Neutrophil (primary cell): ENCODE measurements around the gene CBX7.

ENCODE experiments used
- H3K27ac ChIP-seq: fragments of 200-600 bp; sonication (generic); 2 replicates; pipeline ENCODE4 v1.5.1; 2016; ENCODE audit warnings: mild to moderate bottlenecking, moderate library complexity
- H3K27me3 ChIP-seq: fragments of 200-600 bp; sonication (generic); 2 replicates; pipeline ENCODE4 v1.6.0; 2016; ENCODE audit warnings: mild to moderate bottlenecking
- H3K36me3 ChIP-seq: fragments of 200-600 bp; sonication (generic); 2 replicates; pipeline ENCODE4 v1.5.1; 2017
- H3K4me1 ChIP-seq, 2 experiments: fragments of 200-600 bp in 1 of 2; sonication (generic) in 1 of 2; 1 replicate in 1 of 2; 2 replicates in 1 of 2; pipeline versions ENCODE4 v1.5.1 to v1.6.1; 2013 to 2016; ENCODE audit warnings: low read depth in 1 of 2, low read length in 1 of 2, mild to moderate bottlenecking in 1 of 2, moderate library complexity in 1 of 2; ENCODE audit not compliant: control insufficient read depth in 1 of 2, insufficient read depth in 1 of 2
- H3K4me3 ChIP-seq, 2 experiments: fragments of 200-600 bp in 1 of 2; sonication (generic) in 1 of 2; 1 replicate in 1 of 2; 2 replicates in 1 of 2; pipeline ENCODE4 v1.5.1; 2013 to 2016; ENCODE audit warnings: low read depth in 1 of 2, low read length in 1 of 2, mild to moderate bottlenecking in 1 of 2, moderate library complexity in 1 of 2
- H3K9me3 ChIP-seq: fragments of 200-600 bp; sonication (generic); 2 replicates; pipeline ENCODE4 v1.5.1; 2016
- TF ChIP-seq, protein P1 (sequence below): fragments of 200-600 bp; sonication (generic); IDR thresholded peaks from 2 replicates; pipeline ENCODE4 v1.5.1; 2016; ENCODE audit warnings: antibody characterized with exemption

CBX7 gene

DNA sequence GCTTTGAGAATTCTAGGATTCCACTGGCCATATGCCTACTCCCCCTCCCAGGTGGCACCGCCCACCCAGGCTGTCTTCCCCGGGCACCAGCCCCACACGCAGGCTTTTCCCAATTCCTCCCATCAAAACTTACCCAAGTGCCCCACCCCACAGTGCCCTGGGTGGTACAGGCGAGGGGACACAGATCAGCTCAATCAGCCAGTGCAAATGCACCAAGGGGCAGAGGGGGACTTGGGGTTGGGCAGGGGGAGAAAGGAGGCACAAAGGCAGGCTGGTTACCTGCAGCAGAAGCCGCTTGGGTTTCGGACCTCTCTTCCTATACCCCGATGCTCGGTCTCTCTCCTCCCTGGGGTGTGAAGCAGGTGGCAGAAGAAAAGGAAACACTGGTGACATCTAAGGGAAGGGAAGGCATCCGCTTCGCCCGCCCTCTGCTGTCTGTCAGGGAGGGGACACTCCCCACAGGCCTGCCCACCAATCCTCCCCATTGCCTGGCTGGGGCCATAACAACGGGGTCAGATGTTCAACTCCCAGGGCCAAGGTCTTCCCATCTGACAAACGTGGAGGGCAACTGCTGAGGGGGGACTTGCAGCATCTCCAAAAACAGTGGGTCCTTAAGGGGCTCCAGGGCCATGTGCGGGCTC lies 14.0 kb downstream of the CBX7 start:
- TF ChIP-seq, protein P1, sequence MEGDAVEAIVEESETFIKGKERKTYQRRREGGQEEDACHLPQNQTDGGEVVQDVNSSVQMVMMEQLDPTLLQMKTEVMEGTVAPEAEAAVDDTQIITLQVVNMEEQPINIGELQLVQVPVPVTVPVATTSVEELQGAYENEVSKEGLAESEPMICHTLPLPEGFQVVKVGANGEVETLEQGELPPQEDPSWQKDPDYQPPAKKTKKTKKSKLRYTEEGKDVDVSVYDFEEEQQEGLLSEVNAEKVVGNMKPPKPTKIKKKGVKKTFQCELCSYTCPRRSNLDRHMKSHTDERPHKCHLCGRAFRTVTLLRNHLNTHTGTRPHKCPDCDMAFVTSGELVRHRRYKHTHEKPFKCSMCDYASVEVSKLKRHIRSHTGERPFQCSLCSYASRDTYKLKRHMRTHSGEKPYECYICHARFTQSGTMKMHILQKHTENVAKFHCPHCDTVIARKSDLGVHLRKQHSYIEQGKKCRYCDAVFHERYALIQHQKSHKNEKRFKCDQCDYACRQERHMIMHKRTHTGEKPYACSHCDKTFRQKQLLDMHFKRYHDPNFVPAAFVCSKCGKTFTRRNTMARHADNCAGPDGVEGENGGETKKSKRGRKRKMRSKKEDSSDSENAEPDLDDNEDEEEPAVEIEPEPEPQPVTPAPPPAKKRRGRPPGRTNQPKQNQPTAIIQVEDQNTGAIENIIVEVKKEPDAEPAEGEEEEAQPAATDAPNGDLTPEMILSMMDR = no peak
- H3K4me3 ChIP-seq = no peak overlapping the region
- H3K9me3 ChIP-seq = no peaks in the 10 kb centered on the region
- no peaks in the 10 kb centered on the region for H3K4me1 ChIP-seq
- no peaks in the 10 kb centered on the region for H3K27me3 ChIP-seq
- peaks cover 43% of the 10 kb centered on the region for H3K36me3 ChIP-seq
- H3K27ac ChIP-seq = no peak overlapping the region

GRCh38 chr22:39136317-39136716 lies 16.2 kb downstream of the CBX7 start:
- TF ChIP-seq, protein P1 = no peak
- Histone ChIP-seq H3K4me3 (no peak overlapping the region), H3K27me3 (no peaks in the 10 kb centered on the region), H3K4me1 (no peaks in the 10 kb centered on the region), H3K27ac (no peak overlapping the region), H3K36me3 (peaks cover 57% of the 10 kb centered on the region), H3K9me3 (no peaks in the 10 kb centered on the region)

DNA sequence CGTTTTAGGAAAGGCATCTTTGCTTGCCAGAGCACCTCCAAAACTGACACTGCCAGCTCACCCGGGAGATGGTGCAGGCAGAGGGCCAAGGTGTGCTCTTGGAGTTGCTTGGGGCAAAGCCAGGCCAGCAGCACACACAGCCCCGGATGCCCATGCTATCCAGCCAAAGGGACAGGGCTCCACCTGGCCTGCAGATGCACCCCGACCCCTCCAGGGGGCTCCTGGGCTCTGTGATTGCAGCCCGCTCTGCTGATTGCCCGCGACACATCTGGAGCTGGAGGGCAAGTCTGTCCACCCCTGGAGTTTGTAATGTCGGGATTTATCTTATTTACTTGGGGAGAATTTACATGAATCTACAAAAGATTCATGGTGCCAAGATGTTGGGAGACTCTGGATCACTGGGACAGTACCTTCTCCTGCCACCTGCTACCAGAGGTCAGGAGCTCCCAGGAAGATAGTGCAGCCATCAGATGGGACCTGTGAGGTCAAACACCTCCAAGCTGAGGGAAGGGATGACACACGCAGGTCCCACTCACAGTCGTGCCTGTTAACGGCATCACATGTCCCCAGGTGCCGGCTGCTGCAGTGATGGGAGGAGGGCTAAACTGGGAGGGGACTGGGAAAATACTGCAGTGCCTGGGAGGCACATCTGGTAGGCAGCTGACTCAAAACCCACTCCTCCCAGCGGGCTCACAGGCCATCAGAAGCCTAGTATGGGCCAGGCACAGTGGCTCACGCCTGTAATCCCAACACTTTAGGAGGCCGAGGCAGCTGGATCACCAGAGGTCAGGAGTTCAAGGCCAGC lies 17.2 kb downstream of the CBX7 start:
- Histone ChIP-seq H3K9me3 (no peaks in the 10 kb centered on the region), H3K27ac (no peak overlapping the region), H3K27me3 (no peaks in the 10 kb centered on the region), H3K4me1 (no peaks in the 10 kb centered on the region), H3K4me3 (no peak overlapping the region), H3K36me3 (peaks cover 52% of the 10 kb centered on the region)
- TF ChIP-seq, protein P1 = no peak

DNA sequence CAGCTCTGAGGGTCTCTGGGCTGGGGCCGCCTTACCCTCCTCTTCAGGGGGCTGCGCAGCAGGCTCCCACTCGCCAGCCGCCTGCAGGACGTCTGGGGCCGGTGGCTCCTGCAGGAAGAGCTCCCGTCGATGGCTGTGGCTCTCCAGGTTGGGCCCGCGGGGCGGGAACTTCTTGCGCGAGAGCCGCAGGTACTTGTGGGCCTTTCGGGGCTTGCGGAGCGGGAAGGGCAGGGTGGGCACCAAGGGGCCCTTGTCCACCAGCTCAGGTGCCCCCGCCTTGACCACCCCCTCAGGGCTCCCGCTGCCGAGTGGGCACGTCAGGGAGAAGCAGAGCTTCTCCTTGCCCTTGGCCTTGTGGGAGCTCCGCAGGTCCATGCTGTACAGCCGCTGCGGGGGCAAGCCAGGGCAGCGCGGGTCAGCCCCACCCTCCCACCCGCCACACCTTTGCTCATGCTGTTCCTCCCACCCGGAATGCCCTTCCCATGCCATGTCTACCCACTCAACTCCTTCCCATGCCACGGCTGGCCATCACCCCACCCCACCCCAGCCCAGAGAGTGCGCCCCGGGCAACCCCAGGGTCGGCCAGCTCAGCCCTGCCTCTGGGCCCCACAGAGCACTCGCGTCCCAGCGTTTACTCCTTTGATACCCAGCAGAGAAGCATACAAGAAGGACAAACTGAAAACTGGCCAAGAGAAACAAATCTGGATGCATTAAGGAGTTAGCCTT lies 18.0 kb downstream of the CBX7 start:
- H3K9me3 ChIP-seq = no peaks in the 10 kb centered on the region
- no peaks in the 10 kb centered on the region for H3K4me1 ChIP-seq
- no peaks in the 10 kb centered on the region for H3K27me3 ChIP-seq
- H3K4me3 ChIP-seq = no peak overlapping the region
- TF ChIP-seq, protein P1 = no peak
- no peak overlapping the region for H3K27ac ChIP-seq
- H3K36me3 ChIP-seq = peaks cover 53% of the 10 kb centered on the region

DNA sequence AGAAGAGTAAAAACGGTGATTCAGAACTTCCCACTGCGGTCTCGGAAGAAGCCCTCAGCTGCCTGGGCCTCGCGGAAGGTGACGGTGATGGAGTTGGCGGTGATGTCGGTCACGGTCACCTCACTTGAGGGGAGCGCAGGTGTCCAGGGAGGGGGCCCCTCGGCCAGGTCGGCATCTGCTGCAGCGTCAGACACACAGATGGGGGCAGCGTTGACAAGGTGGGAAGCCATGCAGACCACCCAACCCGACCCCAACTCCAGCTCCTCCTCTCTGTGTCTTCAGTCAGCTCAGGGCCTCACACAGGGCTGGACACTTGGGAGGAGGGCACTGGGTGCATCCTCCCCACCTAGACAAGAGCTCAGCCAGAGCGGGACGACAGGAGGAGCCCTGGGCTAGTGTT lies 18.6 kb downstream of the CBX7 start:
- TF ChIP-seq, protein P1 = no peak
- no peak overlapping the region for H3K27ac ChIP-seq
- H3K4me1 ChIP-seq = no peaks in the 10 kb centered on the region
- H3K4me3 ChIP-seq = no peak overlapping the region
- H3K36me3 ChIP-seq = peaks cover 49% of the 10 kb centered on the region
- H3K27me3 ChIP-seq = no peaks in the 10 kb centered on the region
- no peaks in the 10 kb centered on the region for H3K9me3 ChIP-seq
